Renal pelvis (tissue), 4 donors: ENCODE results near the gene CCR6. TPM values are rescaled to one million over a fixed set of nuclear protein-coding genes. Genes with fewer than 3 reads are reported as not detected.

Experiments
- DNase-seq: peaks from one replicate; pipeline ENCODE4 v3.0.0-alpha.2; 2013
- polyA plus RNA-seq, 3 donors: library from polyadenylated mRNA; unstranded; fragments of 120-200 nt; gene quantifications; one replicate each; pipeline ENCODE4 v1.2.1, GENCODE V29; 2013; ENCODE audit not compliant: insufficient read length in 3 of 3

The CCR6 gene
- polyA plus RNA-seq, 3 donors, result not detected

GRCh38 chr6:167097770-167098169 lies 25.1 kb upstream of the CCR6 start:
- DNase-seq, result no peak

DNA sequence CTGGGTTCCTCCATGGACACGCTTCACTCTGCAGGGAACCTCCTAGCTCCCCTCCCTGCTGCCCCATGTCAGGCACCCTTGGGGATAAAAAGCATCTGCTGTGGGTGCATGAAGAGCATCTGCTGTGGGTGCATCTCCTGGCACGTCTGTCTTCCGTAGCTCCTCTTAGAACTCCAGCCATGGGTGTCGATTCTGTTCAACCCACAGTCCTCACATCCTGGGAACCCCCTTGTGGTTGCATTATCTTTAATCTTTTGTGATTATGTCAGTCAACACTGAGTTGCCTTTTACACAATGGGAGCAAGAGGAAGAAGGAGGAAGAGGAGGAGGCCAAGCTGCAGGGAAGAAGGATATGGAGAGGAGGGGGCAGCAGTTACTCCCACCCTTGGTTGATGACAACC lies 24.1 kb upstream of the CCR6 start:
- no peak for DNase-seq

- no peak for DNase-seq
Measured at GRCh38 chr6:167099707-167100106, 23.2 kb upstream of the CCR6 start.

- DNase-seq, result no peak
Measured at GRCh38 chr6:167100241-167100674, 22.6 kb upstream of the CCR6 start.

DNA sequence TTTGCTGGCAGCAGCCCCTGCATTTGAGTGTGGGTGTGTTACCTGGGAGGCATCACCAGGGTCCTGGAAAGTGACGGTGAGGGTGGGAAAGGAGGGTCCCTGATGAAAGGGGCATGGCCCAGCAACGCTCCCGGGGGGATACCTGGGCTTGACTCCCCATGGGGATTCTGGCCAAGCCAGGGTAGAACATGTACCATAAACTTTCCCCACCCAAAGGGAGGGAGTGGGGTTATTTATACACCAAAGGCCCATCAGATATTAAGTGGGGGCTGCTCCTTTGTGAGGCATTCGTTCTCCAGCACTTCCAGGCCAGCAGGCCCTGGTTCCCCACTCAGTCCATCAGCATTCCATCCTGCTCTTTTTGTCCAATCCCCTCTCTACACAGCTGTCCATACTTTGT lies 20.6 kb upstream of the CCR6 start:
- no peak for DNase-seq

DNA sequence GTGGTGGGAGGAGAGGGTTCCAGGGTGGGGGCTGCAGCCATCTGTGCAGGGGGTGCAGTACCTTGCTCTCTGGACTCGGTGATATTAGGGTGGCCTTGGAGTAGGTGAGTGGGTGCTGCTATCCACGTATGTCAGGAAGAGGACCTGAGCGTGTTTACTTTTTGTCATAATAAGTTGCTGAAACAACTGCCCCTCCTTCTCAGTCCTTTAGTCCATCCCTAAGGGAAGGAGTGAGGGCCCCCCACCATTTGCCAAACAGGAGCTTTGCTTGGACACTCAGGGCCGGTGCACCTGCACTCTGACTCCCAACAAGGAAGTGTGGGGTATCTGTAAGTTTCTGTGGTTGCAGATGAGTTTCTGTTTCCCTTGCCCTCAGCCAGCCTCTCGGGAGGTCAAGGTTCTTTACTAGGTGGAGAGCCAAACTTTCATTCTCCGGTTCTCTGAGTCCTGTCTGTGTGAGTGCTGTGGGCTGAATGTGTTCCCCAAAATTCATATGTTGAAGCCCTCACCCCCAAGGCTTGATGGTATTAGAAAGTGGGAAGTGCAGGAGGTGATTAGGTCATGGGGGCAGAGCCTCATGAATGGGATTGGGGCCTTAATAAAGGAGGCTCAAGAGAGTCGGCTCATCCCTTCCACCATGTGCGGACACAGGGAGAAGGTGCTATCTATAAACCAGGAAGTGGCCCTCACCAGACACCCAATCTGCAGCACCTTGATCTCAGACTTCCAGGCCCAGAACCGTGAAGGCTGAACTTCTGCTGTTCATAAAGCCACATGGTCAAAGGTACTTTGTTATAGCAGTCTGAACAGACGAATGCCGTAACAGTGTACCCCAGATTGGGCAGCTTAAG lies 19.6 kb upstream of the CCR6 start:
- no peak for DNase-seq

GRCh38 chr6:167104388-167104787 lies 18.5 kb upstream of the CCR6 start:
- no peak for DNase-seq

GRCh38 chr6:167105060-167105459 lies 17.8 kb upstream of the CCR6 start:
- no peak for DNase-seq

- peak; percentile 45 for DNase-seq
Measured at GRCh38 chr6:167106406-167106805, 16.5 kb upstream of the CCR6 start.

DNA sequence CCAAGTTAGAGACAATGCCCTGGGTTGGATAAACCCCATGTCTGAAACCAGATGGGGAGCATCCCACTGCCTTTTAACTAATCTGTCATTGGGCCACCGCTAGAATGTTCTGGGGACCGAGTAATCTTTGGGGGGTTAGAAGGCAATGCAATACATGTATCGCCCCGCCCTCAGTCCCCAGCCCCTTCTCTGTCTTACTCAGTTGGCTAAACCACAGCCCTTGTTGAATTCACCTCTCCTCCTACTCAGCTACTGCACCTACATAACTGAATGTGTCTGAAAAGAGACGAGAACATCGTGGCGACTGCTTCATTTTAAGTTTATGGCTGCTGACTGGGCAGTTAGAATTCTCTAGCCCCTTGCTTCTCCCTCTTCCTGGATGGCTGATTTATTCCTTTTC lies 15.1 kb upstream of the CCR6 start:
- DNase-seq, result no peak

- no peak for DNase-seq
Measured at GRCh38 chr6:167108278-167108677, 14.6 kb upstream of the CCR6 start.

DNA sequence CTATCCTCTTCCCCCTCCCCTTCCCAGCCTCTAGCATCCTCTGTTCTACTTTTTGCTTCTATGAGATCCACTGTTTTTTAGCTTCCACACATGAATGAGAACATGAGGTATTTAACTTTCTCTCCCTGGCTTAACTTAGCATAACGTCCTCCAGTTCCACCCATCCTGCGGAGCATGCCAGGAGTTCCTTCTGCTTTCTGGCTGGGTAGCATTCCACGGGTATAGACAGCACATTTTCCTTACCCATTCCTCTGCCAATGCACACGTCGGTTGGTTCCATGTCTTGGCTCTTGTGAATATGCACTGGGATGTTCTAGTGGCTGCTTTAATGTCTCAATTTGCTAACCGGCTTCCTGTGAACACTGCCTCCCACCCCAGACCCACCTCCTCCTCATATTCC lies 13.2 kb upstream of the CCR6 start:
- DNase-seq, result no peak

GRCh38 chr6:167111597-167111996 lies 11.3 kb upstream of the CCR6 start:
- no peak for DNase-seq

DNA sequence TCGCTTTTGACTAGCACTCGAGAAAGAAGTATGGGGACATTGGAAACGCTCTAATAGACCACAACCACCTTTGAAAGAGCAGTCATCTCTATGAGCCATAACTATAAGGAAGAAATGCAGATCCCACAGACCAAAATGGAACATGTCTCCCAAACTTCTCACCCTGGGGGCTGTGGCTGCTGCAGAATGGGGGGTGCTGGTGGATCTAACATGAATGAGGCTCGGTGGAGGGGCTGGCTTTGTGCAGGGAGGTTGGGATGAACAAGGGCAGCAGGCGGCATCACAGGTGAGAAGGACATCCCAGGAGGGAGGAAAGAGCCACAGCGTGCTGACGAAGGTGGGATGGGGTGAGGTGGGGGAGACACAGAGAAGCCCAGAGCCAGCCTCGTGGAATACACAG lies 10.5 kb upstream of the CCR6 start:
- no peak for DNase-seq

DNA sequence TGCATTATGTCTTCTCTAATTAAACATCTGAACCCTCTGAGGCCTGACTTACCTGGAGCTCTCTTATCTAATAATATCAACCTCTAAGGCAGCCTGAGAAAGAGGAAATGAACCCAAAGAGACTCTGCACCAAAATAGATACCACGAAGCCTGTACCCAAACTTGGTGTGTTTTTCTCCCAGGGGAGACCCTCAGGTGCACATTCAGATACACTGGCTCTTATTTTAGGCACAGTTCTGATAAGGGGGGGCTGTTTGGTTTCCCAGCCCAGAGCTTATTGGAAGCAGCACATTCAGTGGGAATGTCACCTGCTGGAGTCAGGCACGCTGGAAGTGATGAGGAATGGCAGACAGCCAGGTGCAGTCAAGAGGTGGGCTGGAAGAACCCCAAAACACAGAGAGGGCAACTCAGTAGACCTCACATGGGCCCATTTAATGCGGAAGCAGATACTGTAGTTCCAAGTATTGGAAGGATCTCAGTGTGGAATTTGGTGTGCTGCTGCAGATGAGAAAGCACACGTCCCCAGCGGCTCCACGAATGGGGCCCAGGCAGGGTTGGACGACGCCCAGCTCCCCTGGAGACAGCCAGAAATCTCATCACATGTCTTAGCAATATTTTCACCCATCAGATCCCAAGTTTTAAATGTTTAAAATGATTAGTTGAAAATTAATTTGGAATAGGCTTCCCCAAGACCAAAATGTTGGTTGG lies 9.7 kb upstream of the CCR6 start:
- DNase-seq, result no peak

GRCh38 chr6:167113935-167114910 lies 8.7 kb upstream of the CCR6 start:
- DNase-seq, result no peak

- DNase-seq, result no peak
Measured at GRCh38 chr6:167115054-167115453, 7.8 kb upstream of the CCR6 start.

GRCh38 chr6:167116109-167116837 lies 6.6 kb upstream of the CCR6 start:
- DNase-seq, result no peak

- no peak for DNase-seq
Measured at GRCh38 chr6:167116838-167117228, 6.1 kb upstream of the CCR6 start.

- no peak for DNase-seq
Measured at GRCh38 chr6:167118006-167118405, 4.9 kb upstream of the CCR6 start.

DNA sequence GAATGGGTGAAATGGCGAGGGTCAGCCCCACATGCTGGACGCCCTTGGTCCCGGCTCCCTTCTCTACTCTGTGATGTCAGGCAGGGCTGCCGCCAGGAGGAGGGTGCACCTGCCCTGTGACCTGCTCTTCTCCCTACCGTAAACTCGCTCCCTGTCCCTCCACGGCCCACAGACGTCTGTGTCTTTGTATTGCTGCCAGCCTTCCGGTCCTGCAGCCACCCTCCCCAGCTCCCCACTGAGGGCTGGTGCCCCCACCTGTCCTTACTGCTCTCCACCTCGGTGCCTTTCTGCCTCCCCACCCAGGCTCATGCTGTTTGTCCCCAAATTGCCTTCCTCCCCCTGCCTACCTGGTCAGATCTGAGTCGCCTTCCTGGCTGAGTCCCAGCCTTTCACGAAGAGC lies 4.1 kb upstream of the CCR6 start:
- no peak for DNase-seq
